BJ (cell line): ENCODE data around the gene HASPIN. TPM values are rescaled to one million over a fixed set of nuclear protein-coding genes. Genes with fewer than 3 reads are reported as not detected.
A peak's percentile ranks its signal among the peaks of the same experiment; 100 is the strongest.

Source experiments
- CTCF ChIA-PET: fragments of 350-600 bp; formaldehyde crosslinking; extraction: SDS; loops from one replicate; lab custom pipeline; 2021; ENCODE audit warnings: antibody characterized with exemption, inconsistent platforms; lab: Yijun Ruan, JAX
- POLR2A ChIA-PET: fragments of 300-600 bp; sonication (Branson Sonifier 250); formaldehyde crosslinking; extraction: SDS; loops from one replicate; lab custom pipeline; 2021; ENCODE audit warnings: antibody characterized with exemption; lab: Charles Lee
- DNase-seq: peaks from one replicate; pipeline ENCODE4 v3.0.0-alpha.2; 2011; ENCODE audit warnings: low read depth
- H3K27me3 ChIP-seq: 2 replicates; pipeline ENCODE4 v1.6.0; 2011; ENCODE audit warnings: low read length; ENCODE audit not compliant: control insufficient read depth, insufficient read depth
- H3K36me3 ChIP-seq: 2 replicates; pipeline ENCODE4 v1.5.1; 2011; ENCODE audit warnings: low read length; ENCODE audit not compliant: control insufficient read depth, insufficient read depth
- H3K4me3 ChIP-seq: 2 replicates; pipeline ENCODE4 v1.5.1; 2011; ENCODE audit warnings: low read depth, mild to moderate bottlenecking, control low read depth, low read length
- polyA minus RNA-seq: library from RNA; depleted of rRNA, polyadenylated mRNA; stranded (reverse); fragments of >200 nt; gene quantifications from 2 replicates; pipeline ENCODE4 v1.2.3, GENCODE V29; 2011; rRNA and poly(A)+ RNA removed
- polyA plus RNA-seq: library from polyadenylated mRNA; depleted of rRNA; stranded (reverse); fragments of >200 nt; gene quantifications from 2 replicates; pipeline ENCODE4 v1.2.3, GENCODE V29; 2011; rRNA removed
- TF ChIP-seq, protein P1 (sequence below): IDR thresholded peaks from 2 replicates; pipeline ENCODE4 v1.5.1; 2011; ENCODE audit warnings: low read depth, mild to moderate bottlenecking, control low read depth, inconsistent platforms, low read length, moderate library complexity; ENCODE audit not compliant: insufficient read depth

HASPIN gene
- polyA plus RNA-seq: 2.1 and 2.9 TPM in 2 replicates
- polyA minus RNA-seq: 3.1 and 4.4 TPM in 2 replicates

- H3K4me3 ChIP-seq: peak within 1 kb of the TSS; percentile 77
Measured at GRCh38 chr17:3723556-3724377, at the start of gene HASPIN. Gene HASPIN, plus strand, starts transcription at chr17:3723903. Its CDS starts 33 bp downstream, at chr17:3723936.

DNA sequence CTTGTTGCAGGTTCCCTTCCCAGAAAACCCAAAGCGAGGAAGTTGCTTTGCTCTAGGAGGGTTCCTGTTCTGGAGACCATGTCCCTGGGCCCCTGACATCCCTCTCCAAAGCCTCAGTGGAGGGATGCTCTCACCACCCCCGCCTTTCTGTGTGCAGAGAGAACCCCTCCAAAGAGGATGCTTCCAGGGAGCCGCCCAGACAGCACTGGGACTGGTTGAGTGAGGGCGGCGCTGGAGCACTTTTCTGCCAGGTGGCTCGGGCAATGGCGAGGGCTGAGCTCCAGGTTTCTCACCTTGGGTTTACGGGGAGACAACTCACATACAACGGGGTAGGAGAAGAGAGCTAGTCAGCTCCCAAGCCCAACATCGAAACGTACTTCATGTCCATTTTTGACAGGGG, 47.8 kb upstream of the HASPIN start:
- Histone ChIP-seq H3K27me3 (no peaks in the 10 kb centered on the region), H3K36me3 (no peaks in the 10 kb centered on the region), H3K4me3 (no peak overlapping the region)
- TF ChIP-seq, protein P1, sequence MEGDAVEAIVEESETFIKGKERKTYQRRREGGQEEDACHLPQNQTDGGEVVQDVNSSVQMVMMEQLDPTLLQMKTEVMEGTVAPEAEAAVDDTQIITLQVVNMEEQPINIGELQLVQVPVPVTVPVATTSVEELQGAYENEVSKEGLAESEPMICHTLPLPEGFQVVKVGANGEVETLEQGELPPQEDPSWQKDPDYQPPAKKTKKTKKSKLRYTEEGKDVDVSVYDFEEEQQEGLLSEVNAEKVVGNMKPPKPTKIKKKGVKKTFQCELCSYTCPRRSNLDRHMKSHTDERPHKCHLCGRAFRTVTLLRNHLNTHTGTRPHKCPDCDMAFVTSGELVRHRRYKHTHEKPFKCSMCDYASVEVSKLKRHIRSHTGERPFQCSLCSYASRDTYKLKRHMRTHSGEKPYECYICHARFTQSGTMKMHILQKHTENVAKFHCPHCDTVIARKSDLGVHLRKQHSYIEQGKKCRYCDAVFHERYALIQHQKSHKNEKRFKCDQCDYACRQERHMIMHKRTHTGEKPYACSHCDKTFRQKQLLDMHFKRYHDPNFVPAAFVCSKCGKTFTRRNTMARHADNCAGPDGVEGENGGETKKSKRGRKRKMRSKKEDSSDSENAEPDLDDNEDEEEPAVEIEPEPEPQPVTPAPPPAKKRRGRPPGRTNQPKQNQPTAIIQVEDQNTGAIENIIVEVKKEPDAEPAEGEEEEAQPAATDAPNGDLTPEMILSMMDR: no peak
- CTCF ChIA-PET: no interaction called here
- no peak for DNase-seq
- POLR2A ChIA-PET: no interaction called here

More at GRCh38 chr17:3723556-3724377, at the start of gene HASPIN:
- POLR2A ChIA-PET: no interaction called here
- CTCF ChIA-PET: interaction anchor here (0.5 to 3.6 kb wide), 8 partner anchors 10 to 140 kb away, joined by 3 to 19 read pairs (median 5); partner anchors contain the start of gene NCBP3
- TF ChIP-seq, protein P1: peak; percentile 48
- Histone ChIP-seq H3K27me3 (no peaks in the 10 kb centered on the region), H3K36me3 (no peaks in the 10 kb centered on the region; the same call in 1 of the 2 replicates)
- no peak for DNase-seq

- ChIA-PET POLR2A (no interaction called here), CTCF (interaction anchor here (0.6 kb wide), 2 partner anchors 23 to 151 kb away, joined by 3 read pairs; no protein-coding TSS in a partner anchor)
- Histone ChIP-seq H3K27me3 (no peaks in the 10 kb centered on the region), H3K36me3 (no peaks in the 10 kb centered on the region), H3K4me3 (no peak overlapping the region)
- TF ChIP-seq, protein P1: no peak
- DNase-seq: no peak
Measured at GRCh38 chr17:3678095-3678820, 45.4 kb upstream of the HASPIN start.

DNA sequence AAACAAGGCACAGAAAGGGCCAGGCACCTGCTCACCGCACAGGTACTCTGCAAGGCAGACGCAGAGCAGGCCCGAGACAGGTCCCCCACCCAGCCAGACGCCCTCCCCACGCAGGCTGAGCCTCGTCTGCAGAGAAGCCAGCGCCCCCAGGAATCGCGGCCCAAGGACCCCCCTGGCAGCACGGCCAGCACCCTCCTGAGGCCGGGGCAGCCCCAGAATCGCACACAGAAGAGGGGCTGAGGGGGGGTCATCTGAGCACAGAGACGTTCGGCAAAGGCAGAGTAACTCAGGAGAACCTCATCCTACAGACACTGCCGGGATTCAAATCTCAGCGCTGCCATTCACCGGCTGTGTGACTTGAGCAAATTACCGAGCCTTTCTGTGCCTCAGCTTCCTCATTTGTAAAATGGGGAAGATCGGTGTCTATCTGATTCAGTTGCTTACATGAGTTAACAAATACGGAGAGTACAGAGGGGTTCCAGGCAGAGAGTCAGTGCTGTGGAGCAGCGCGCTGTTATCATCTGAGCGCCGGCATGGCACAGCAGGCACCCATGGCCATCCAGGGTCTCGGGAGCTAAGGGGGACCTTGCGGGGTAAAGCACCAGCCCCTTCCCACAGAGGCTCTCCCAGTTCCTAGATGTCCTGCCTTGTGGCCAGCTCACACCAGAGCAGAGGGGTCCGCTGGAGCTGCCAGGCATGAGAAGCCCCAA, 44.7 kb upstream of the HASPIN start:
- ChIA-PET CTCF (interaction anchor here (0.6 kb wide), 1 partner anchor 150 kb away, joined by 3 read pairs; no protein-coding TSS in a partner anchor), POLR2A (no interaction called here)
- TF ChIP-seq, protein P1: no peak
- no peaks in the 10 kb centered on the region for H3K36me3 ChIP-seq
- no peak for DNase-seq
- H3K4me3 ChIP-seq: no peak overlapping the region
- no peaks in the 10 kb centered on the region for H3K27me3 ChIP-seq
